ENCODE measurements around the gene ANKRD29. TPM values are rescaled to one million over a fixed set of nuclear protein-coding genes. Genes with fewer than 3 reads are reported as not detected.

ANKRD29 gene
- total RNA-seq, 1 donor from 2014 or later: 0.65 TPM

GRCh38 chr18:23573020-23573419, 89.7 kb downstream of the ANKRD29 start:
- Histone ChIP-seq H3K9me3 (ENCODE audit: low read depth) (no peaks in the 10 kb centered on the region), H3K79me2 (ENCODE audit: low read depth) (no peaks in the 10 kb centered on the region), H3F3A (ENCODE audit: low read depth) (no peaks in the 10 kb centered on the region), H3K36me3 (no peaks in the 10 kb centered on the region), H3K4me3 (no peak overlapping the region), H2AFZ (replicated peaks) (no peak overlapping the region), H4K20me1 (ENCODE audit: low read depth) (no peaks in the 10 kb centered on the region), H3K27me3 (no peaks in the 10 kb centered on the region), H3K27ac (no peak overlapping the region), H3K4me2 (no peak overlapping the region), H3K4me1 (no peaks in the 10 kb centered on the region), H3K9ac (no peak overlapping the region)
- peaks cover 10% of the 10 kb centered on the region for H3K36me3 Mint-ChIP-seq
- no peaks in the 10 kb centered on the region for H3K27me3 Mint-ChIP-seq (ENCODE audit: insufficient read depth, low read depth)
- H3K9me3 Mint-ChIP-seq: no peaks in the 10 kb centered on the region
- DNase-seq (ENCODE audit: low spot score): no peak
- H3K4me1 Mint-ChIP-seq: no peaks in the 10 kb centered on the region
- TF ChIP-seq CTCF (IDR thresholded peaks at IDR 0.05): no peak
- no peak for TF ChIP-seq EZH2 (IDR thresholded peaks at IDR 0.05)
- TF ChIP-seq EZH2phosphoT487 (IDR thresholded peaks at IDR 0.05): no peak
- no peak overlapping the region for H3K4me3 Mint-ChIP-seq
- H3K27ac Mint-ChIP-seq: no peak overlapping the region

GRCh38 chr18:23572570-23572969, 90.1 kb downstream of the ANKRD29 start:
- Mint-ChIP-seq H3K27me3 (ENCODE audit: insufficient read depth, low read depth) (no peaks in the 10 kb centered on the region), H3K4me3 (no peak overlapping the region), H3K27ac (no peak overlapping the region), H3K4me1 (no peaks in the 10 kb centered on the region), H3K9me3 (no peaks in the 10 kb centered on the region), H3K36me3 (peaks cover 10% of the 10 kb centered on the region)
- Histone ChIP-seq H3F3A (ENCODE audit: low read depth) (no peaks in the 10 kb centered on the region), H2AFZ (replicated peaks) (no peak overlapping the region), H3K27me3 (no peaks in the 10 kb centered on the region), H3K9ac (no peak overlapping the region), H4K20me1 (ENCODE audit: low read depth) (no peaks in the 10 kb centered on the region), H3K36me3 (no peaks in the 10 kb centered on the region), H3K4me3 (no peak overlapping the region), H3K4me1 (no peaks in the 10 kb centered on the region), H3K9me3 (ENCODE audit: low read depth) (no peaks in the 10 kb centered on the region), H3K4me2 (no peak overlapping the region), H3K27ac (no peak overlapping the region), H3K79me2 (ENCODE audit: low read depth) (no peaks in the 10 kb centered on the region)
- DNase-seq (ENCODE audit: low spot score): no peak
- TF ChIP-seq CTCF (IDR thresholded peaks at IDR 0.05) (no peak), EZH2 (IDR thresholded peaks at IDR 0.05) (no peak), EZH2phosphoT487 (IDR thresholded peaks at IDR 0.05) (no peak)

DNA sequence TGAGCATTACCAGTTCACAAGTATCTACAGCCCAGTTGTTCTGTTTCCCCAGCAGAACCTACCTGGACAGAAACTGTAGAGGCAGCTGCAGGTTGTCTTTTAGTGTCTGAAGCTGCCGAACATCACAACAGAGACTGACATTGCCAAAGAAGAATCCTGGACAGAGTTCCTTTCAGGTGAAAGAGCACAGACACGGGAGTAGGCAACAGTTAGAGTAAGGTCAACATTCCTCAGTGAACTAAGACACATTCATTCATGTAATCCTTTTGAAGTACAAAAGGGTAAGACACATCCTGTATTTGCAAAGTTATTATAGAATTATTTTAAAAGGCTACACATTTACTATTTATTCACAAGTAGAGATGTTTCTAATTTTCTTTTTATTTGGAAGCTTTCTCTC, 90.7 kb downstream of the ANKRD29 start:
- H3K4me1 ChIP-seq: no peaks in the 10 kb centered on the region

More for the DNA sequence above, 90.7 kb downstream of the ANKRD29 start:
- Mint-ChIP-seq H3K4me1 (no peaks in the 10 kb centered on the region), H3K27me3 (ENCODE audit: insufficient read depth, low read depth) (no peaks in the 10 kb centered on the region), H3K4me3 (no peak overlapping the region), H3K36me3 (peaks cover 13% of the 10 kb centered on the region), H3K27ac (no peak overlapping the region), H3K9me3 (no peaks in the 10 kb centered on the region)
- Histone ChIP-seq H2AFZ (replicated peaks) (no peak overlapping the region), H4K20me1 (ENCODE audit: low read depth) (no peaks in the 10 kb centered on the region), H3K79me2 (ENCODE audit: low read depth) (no peaks in the 10 kb centered on the region), H3F3A (ENCODE audit: low read depth) (no peaks in the 10 kb centered on the region), H3K4me2 (no peak overlapping the region), H3K9ac (no peak overlapping the region), H3K4me3 (no peak overlapping the region), H3K27ac (no peak overlapping the region), H3K36me3 (no peaks in the 10 kb centered on the region), H3K9me3 (ENCODE audit: low read depth) (no peaks in the 10 kb centered on the region), H3K27me3 (no peaks in the 10 kb centered on the region)
- TF ChIP-seq EZH2 (IDR thresholded peaks at IDR 0.05) (no peak), EZH2phosphoT487 (IDR thresholded peaks at IDR 0.05) (no peak), CTCF (IDR thresholded peaks at IDR 0.05) (no peak)
- DNase-seq (ENCODE audit: low spot score): no peak

All from neural progenitor cell (in vitro differentiated cells).